GM12873 (cell line): ENCODE results near the gene UBE2I.

Source experiments
- CTCF ChIP-seq: IDR thresholded peaks from 2 replicates; pipeline ENCODE4 v1.5.1; 2012; ENCODE audit warnings: low read depth, mild to moderate bottlenecking, moderate library complexity, low read length, control low read depth; ENCODE audit not compliant: insufficient read depth; ENCODE audit errors: missing control alignments

The UBE2I gene

GRCh38 chr16:1333149-1333812, 23.8 kb downstream of the UBE2I start, which contains the start of gene BAIAP3:
BAIAP3 (plus strand) TSS chr16:1333645; CDS start chr16:1338550, 4,905 bp downstream.
- no peak for TF ChIP-seq CTCF

GRCh38 chr16:1333854-1334700, 24.6 kb downstream of the UBE2I start:
- no peak for TF ChIP-seq CTCF

- no peak for TF ChIP-seq CTCF
These were observed 25.3 kb downstream of the UBE2I start for GRCh38 chr16:1334739-1335138.

GRCh38 chr16:1335211-1335971, 26.0 kb downstream of the UBE2I start:
- TF ChIP-seq CTCF = no peak

GRCh38 chr16:1335996-1336395, 26.6 kb downstream of the UBE2I start:
- no peak for TF ChIP-seq CTCF

GRCh38 chr16:1336619-1337018, 27.2 kb downstream of the UBE2I start:
- no peak for TF ChIP-seq CTCF

GRCh38 chr16:1337486-1337885, 28.1 kb downstream of the UBE2I start:
- no peak for TF ChIP-seq CTCF
